HG03342 (cell line): ENCODE results near the gene KMT2E.

Experiments
- ATAC-seq: cut with Tn5 transposase; IDR thresholded peaks from one replicate; pipeline ENCODE4 v1.9.1; 2021; ENCODE audit warnings: mild to moderate bottlenecking, moderate library complexity; ENCODE audit not compliant: unreplicated experiment

Gene KMT2E

GRCh38 chr7:105118612-105119600 is 104.9 kb downstream of the KMT2E start:
- ATAC-seq, result no peak

- ATAC-seq, result no peak
Measured at GRCh38 chr7:105122619-105123018, 108.6 kb downstream of the KMT2E start.

- ATAC-seq, result no peak
Measured at GRCh38 chr7:105125745-105126144, 111.7 kb downstream of the KMT2E start.

GRCh38 chr7:105126436-105126975 is 112.5 kb downstream of the KMT2E start:
- no peak for ATAC-seq

GRCh38 chr7:105127179-105127578 is 113.2 kb downstream of the KMT2E start:
- ATAC-seq, result no peak

GRCh38 chr7:105130048-105130447 is 116.0 kb downstream of the KMT2E start:
- ATAC-seq, result no peak

- no peak for ATAC-seq
Measured at GRCh38 chr7:105130580-105130979, 116.6 kb downstream of the KMT2E start.

- no peak for ATAC-seq
Measured at GRCh38 chr7:105131033-105131656, 117.1 kb downstream of the KMT2E start.

GRCh38 chr7:105131890-105132289 is 117.9 kb downstream of the KMT2E start:
- ATAC-seq, result no peak

GRCh38 chr7:105132335-105132734 is 118.3 kb downstream of the KMT2E start:
- ATAC-seq, result no peak

- ATAC-seq, result no peak
Measured at GRCh38 chr7:105132835-105133234, 118.8 kb downstream of the KMT2E start.

GRCh38 chr7:105133358-105133757 is 119.4 kb downstream of the KMT2E start:
- no peak for ATAC-seq

- ATAC-seq, result no peak
Measured at GRCh38 chr7:105133986-105134655, 120.1 kb downstream of the KMT2E start.

- ATAC-seq, result no peak
Measured at GRCh38 chr7:105136221-105136620, 122.2 kb downstream of the KMT2E start.

GRCh38 chr7:105137898-105138297 is 123.9 kb downstream of the KMT2E start:
- no peak for ATAC-seq

GRCh38 chr7:105139381-105139780 is 125.4 kb downstream of the KMT2E start:
- ATAC-seq, result no peak

- ATAC-seq, result no peak
Measured at GRCh38 chr7:105141068-105141467, 127.1 kb downstream of the KMT2E start.

- ATAC-seq, result no peak
Measured at GRCh38 chr7:105149827-105150226, 135.8 kb downstream of the KMT2E start.

GRCh38 chr7:105151152-105151551 is 137.1 kb downstream of the KMT2E start:
- no peak for ATAC-seq

GRCh38 chr7:105153531-105153930 is 139.5 kb downstream of the KMT2E start:
- no peak for ATAC-seq

- ATAC-seq, result no peak
Measured at GRCh38 chr7:105154084-105154483, 140.1 kb downstream of the KMT2E start.
